K562 (cell line): ENCODE results near the gene CTSV.
"Not testable (repeated sequence)": the region's sequence is repeated elsewhere in the genome, so short reads cannot be mapped to it uniquely, and the experiment has no call there.

ENCODE experiments used
- CBFA2T3 ChIP-seq: fragments of 450-650 bp; IDR thresholded peaks from 2 replicates; pipeline ENCODE4 v1.6.1; 2017
- EP300 ChIP-seq: IDR thresholded peaks from 2 replicates; pipeline ENCODE4 v1.6.1; 2012; ENCODE audit warnings: low read length, improper control_type of control experiment
- FIP1L1 ChIP-seq: fragments of 200-400 bp; formaldehyde crosslinking; IDR thresholded peaks from 2 replicates; pipeline ENCODE4 v1.6.1; 2018; ENCODE audit warnings: mild to moderate bottlenecking, low read depth, low read length; ENCODE audit not compliant: poor library complexity, severe bottlenecking
- FOXA1 ChIP-seq: fragments of 450-650 bp; IDR thresholded peaks from 2 replicates; pipeline ENCODE4 v1.6.1; 2016; ENCODE audit warnings: mild to moderate bottlenecking, borderline replicate concordance
- PHF21A ChIP-seq: fragments of 450-650 bp; IDR thresholded peaks from 2 replicates; pipeline ENCODE4 v1.6.1; 2017; ENCODE audit warnings: low read depth, borderline replicate concordance
- YY1 ChIP-seq, 3 experiments: IDR thresholded peaks; 2 replicates each; pipeline ENCODE4 v1.6.1; 2011; ENCODE audit warnings: low read length in 2 of 3, mild to moderate bottlenecking in 2 of 3, moderate library complexity in 2 of 3, borderline replicate concordance in 1 of 3, control low read depth in 1 of 3, low read depth in 1 of 3; ENCODE audit not compliant: insufficient read depth in 3 of 3, insufficient replicate concordance in 2 of 3, control insufficient read depth in 1 of 3, insufficient read length in 1 of 3; ENCODE audit errors: extremely low read depth in 1 of 3
- TF ChIP-seq, protein P1 (sequence below): sonication (generic); formaldehyde crosslinking; IDR thresholded peaks from 2 replicates; pipeline ENCODE4 v1.8.1; 2023; ENCODE audit warnings: mild to moderate bottlenecking, missing genetic modification reagents

DNA sequence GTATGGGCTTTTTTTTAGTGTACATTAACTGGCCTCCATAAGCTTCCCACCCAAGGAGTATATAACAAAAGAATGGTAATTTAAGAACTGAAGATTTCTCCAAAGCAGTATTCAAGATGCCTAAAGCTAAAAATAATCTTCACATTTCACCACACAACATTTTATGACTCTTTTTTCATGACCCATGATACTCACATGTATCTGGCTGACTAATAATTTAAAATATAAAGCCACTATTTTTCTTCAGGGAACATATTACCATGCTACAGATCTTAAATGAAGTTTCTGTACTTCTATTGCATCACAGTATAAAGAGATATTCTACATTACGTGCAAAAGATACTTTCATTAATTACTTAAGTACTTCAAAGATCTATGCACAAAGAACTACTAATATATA is 39.2 kb downstream of the CTSV start:
- TF ChIP-seq CBFA2T3; FIP1L1; EP300; PHF21A; YY1 (IDR thresholded peaks at IDR 0.05; ENCODE audit: borderline replicate concordance in 1 of 3, control insufficient read depth in 1 of 3, extremely low read depth in 1 of 3, insufficient read depth in 3 of 3, insufficient read length in 1 of 3, insufficient replicate concordance in 2 of 3, low read depth in 1 of 3, low read length in 2 of 3); FOXA1: not testable (repeated sequence)
- TF ChIP-seq, protein P1, sequence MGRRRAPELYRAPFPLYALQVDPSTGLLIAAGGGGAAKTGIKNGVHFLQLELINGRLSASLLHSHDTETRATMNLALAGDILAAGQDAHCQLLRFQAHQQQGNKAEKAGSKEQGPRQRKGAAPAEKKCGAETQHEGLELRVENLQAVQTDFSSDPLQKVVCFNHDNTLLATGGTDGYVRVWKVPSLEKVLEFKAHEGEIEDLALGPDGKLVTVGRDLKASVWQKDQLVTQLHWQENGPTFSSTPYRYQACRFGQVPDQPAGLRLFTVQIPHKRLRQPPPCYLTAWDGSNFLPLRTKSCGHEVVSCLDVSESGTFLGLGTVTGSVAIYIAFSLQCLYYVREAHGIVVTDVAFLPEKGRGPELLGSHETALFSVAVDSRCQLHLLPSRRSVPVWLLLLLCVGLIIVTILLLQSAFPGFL (CRISPR knock-in tag) = not testable (repeated sequence)
